Measurements from ENCODE around the gene LIPN. TPM values are rescaled to one million over a fixed set of nuclear protein-coding genes. Genes with fewer than 3 reads are reported as not detected.

Gene LIPN
- total RNA-seq, 1 donor from 2014 or later: 0.22 TPM

DNA sequence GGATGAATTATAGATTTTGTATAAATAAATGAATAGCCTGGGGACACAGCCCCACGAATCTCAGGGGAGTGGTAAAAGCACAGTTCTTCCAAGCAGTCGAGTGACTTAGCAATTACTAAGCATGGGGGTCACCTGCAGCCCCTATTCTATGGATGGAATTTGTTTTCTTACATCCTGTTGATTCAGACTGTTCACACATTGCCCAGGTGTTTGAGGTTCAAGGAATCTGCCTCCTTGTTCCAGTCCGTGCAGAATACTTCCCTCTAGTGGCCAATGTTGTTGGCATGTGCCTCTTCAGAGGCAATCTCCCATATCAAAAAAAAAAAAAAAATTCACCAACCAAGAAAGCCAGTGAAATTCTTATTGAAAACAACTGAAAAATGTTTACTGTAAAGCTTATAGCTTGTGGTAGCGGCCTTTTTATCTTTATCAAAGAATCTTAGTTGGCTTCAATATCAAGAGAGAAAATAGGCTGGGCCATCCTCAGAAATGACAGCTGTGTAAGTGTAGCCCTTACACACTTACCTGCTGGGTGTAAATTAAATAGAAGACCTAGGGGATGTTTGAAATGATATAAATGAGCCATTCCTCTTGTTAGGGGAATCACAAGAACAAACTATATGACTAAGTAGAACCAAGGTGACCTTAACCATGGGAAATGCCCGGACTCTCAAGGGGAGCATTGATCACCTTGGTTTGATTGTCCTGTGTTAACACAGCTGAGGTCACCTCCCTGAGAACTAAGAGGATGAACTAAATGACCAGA lies 50.6 kb downstream of the LIPN start:
- intact Hi-C loops (cut with micrococcal nuclease): no loop called here
- ATAC-seq (peak; percentile 45), DNase-seq (no peak)

DNA sequence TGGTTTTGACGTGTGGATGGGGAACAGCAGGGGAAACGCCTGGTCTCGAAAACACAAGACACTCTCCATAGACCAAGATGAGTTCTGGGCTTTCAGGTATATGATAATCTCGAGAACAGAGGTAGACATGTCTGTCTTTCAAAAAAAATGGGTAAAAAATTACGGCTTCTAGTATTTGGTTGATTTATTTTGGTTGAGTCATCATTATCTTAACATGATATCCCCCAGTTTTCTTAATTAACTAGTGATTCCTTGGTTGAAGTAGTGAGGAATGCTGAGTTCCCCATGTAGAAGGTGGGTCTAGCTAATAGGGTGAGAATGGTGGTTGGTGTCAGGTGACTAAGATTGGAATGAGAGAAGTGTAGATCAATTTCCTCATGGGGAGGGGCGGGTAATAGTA lies 53.4 kb downstream of the LIPN start:
- ATAC-seq: no peak
- no peak for DNase-seq
- intact Hi-C loops (cut with micrococcal nuclease): no loop called here

GRCh38 chr10:88819290-88819689 lies 59.5 kb downstream of the LIPN start:
- DNase-seq (no peak), ATAC-seq (no peak)
- intact Hi-C loops (cut with micrococcal nuclease): no loop called here

DNA sequence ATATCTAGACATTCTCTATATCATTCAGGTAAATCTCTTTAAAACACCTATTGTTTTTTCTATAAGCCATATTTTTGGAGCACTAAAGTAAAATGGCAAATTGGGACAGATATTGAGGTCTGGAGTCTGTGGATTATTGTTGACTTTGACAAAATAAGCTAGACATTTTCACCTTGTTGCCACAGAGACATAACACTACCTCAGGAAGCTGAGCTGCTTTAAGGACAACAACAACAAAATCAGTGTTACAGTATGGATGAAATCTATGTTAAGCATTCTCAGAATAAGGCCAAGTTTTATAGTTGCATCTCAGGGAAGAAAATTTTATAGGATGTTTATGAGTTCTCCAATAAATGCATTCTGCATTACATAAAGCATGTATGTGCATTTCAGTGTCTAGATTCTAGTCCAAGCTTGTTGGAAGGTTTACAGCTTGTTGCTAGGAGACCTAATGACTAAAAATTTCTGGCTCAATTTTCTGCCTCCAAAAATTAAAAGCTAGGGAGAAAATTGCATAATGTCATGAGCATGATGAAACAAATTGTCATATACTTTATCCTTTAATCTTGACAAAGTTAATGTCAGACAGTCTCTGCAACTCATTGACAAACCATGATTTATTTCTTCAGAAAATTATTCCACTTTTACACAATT lies 61.1 kb downstream of the LIPN start:
- intact Hi-C loops (cut with micrococcal nuclease): no loop called here
- ATAC-seq: no peak
- no peak for DNase-seq

DNA sequence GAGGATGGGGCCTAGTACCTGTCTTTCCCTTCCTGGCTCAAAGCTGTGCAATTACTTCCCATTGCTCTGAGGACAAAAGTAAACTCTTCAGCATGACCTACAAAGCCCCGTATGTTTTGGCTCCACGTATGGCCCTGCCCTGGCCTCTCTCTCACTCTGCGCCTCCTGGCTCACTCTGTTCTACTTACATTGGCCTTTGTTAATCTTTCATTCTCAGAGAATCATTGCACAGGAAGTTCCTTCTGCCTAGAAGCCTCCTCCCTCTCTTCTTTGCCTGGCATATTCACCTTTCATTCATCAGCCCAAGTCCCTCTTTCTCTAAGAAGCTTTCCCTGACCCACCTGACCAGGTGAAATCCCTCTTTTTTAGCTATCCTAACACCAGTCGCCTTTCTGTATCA lies 66.6 kb downstream of the LIPN start:
- intact Hi-C loops (cut with micrococcal nuclease): no loop called here
- ATAC-seq (no peak), DNase-seq (no peak)

GRCh38 chr10:88827671-88828070 lies 67.9 kb downstream of the LIPN start:
- intact Hi-C loops (cut with micrococcal nuclease): no loop called here
- DNase-seq (no peak), ATAC-seq (no peak)

DNA sequence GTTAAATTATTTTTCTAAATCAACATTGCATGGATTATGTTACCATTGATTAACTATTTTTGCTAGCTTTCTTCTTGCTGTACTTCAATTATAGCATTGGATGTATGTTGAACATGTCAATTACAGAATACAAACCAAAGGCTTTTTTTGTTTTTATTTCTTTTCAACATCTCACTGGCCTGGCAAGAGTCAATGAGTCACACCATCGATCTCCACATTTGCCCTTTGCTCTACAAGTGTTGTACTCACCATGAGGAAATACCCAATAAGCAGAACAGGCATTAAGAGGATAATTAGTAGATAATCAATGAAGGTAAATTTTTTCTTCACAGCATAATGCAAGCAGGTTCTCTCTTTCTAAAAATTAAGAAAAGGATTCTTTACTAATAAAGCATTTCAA lies 68.5 kb downstream of the LIPN start:
- DNase-seq (no peak), ATAC-seq (no peak)
- intact Hi-C loops (cut with micrococcal nuclease): no loop called here

Other genes starting within 250 kb of the LIPN start
- gene RNLS, start 176.7 kb upstream of the LIPN start, total RNA-seq: 23.1 TPM
- not detected for gene LIPJ, start 173.3 kb upstream of the LIPN start, total RNA-seq
- not detected for gene LIPF, start 95.6 kb upstream of the LIPN start, total RNA-seq
- gene LIPK, start 53.8 kb upstream of the LIPN start, total RNA-seq: not detected
- gene LIPM, start 42.7 kb downstream of the LIPN start, total RNA-seq: not detected
- not detected for gene ANKRD22, start 91.8 kb downstream of the LIPN start, total RNA-seq
- gene STAMBPL1, start 120.2 kb downstream of the LIPN start, total RNA-seq: 2.4 TPM
- 53.5 TPM for gene ACTA2, start 192.8 kb downstream of the LIPN start, total RNA-seq
- gene FAS, start 230.8 kb downstream of the LIPN start, total RNA-seq: 4.0 TPM

Data from left ventricle myocardium superior (tissue), 1 donor.